HG03103 (cell line): ENCODE results near the gene C3orf62.

Experiments used
- ATAC-seq: cut with Tn5 transposase; IDR thresholded peaks from one replicate; pipeline ENCODE4 v1.9.1; 2021; ENCODE audit warnings: low read depth; ENCODE audit not compliant: unreplicated experiment

Gene C3orf62

DNA sequence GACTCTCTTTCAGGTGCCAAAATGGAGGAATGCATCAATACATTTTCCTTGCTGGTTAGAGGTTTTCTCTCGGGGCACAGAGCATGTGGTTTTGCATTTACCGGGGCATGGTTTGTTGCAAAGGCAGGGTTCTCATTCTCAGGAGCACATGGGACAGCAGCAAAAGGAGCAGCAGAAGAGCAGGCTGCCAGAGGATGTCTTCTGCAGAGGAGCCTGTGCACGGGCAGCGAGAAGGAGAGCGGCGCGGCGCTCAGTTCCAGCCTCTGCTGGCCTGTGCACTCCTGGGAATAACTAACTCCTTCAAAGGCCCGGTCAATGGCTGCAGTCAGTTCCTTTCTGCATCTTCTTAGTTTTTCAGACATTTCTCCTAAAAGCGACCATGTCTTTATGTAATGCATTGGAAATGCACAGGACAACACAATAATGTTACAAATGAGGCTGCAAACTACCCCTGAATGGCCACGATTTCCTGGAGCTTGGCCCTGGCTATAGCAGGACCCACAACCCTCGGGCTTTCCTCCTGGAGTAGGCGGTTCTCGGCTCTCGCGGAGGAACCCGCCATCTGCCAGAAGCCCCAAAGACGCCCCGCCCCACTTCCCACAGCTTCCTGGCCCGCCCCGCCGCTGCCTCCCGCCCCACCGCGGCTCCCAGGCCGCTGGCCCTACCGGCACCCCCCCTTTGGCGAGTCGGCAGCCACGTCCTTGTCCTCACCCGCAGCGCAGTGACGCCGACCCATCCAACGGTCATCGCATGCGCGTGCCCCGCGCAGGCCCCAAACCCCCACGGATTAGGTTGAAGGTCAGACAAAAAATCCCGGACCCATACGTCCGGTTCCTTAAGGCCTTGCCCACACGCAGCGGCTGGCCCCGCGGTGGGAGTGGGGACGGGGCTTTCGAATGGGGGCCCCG, at the start of gene C3orf62:
Gene C3orf62 (minus strand): TSS at position 758 of the 908 bp plus-strand sequence. CDS start 360 bp downstream, at position 398.
- ATAC-seq = no peak

DNA sequence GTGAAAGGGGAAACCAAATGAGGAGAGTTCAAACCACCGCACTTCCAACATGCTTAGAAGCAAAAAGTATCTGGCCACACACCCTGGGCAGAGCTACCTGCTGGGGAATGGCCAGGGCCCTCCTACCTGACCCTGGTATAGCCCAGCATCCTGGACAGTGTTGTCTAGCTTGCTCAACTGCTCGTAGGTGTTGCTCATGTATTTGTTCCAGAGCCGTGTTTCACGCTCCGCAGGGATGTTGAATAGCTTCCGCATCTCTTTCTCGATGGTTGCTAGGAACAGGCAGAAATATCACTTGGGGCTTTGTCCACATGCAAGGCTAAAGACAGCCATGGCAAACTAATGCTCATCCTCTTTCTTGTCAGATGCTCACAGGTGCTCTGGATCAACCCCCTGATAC, 47.7 kb upstream of the C3orf62 start:
- no peak for ATAC-seq

DNA sequence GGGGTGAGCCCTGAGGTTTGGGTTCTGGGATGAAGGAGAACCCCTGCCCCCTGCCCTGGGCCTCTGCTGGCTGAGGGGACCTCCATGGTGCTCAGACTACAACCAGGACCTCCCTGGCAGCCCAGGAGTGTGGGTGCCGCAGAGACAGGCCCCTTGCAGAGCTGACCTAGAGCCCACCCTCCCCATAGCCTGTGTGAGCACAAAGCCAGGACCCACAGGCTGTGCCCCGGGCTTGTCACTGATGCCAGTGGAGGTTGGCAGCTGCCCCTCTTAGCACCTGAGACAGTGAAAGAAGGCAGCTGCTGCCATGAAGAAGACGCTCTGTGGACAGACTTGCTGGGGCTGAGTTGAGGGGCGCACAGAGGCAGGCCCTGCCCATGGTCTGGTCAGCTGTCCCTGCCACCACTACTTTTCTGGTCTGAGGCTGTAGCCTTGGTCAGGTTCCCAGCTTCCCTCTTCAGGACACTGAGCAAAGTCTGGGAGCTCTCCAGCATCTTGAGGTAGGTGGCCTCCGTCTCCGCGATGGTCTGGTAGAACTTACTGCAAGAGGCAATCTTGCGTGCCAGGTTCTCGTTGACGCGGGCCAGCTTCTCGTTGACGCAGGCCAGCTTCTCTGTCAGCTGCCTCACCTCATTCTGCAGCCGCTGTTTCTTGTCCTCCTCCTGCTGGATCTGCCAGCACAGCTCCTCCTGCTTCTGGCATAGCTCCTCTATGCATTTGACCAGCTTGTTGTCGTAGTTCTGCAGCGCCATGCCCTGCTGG, 39.8 kb upstream of the C3orf62 start:
- ATAC-seq = no peak

DNA sequence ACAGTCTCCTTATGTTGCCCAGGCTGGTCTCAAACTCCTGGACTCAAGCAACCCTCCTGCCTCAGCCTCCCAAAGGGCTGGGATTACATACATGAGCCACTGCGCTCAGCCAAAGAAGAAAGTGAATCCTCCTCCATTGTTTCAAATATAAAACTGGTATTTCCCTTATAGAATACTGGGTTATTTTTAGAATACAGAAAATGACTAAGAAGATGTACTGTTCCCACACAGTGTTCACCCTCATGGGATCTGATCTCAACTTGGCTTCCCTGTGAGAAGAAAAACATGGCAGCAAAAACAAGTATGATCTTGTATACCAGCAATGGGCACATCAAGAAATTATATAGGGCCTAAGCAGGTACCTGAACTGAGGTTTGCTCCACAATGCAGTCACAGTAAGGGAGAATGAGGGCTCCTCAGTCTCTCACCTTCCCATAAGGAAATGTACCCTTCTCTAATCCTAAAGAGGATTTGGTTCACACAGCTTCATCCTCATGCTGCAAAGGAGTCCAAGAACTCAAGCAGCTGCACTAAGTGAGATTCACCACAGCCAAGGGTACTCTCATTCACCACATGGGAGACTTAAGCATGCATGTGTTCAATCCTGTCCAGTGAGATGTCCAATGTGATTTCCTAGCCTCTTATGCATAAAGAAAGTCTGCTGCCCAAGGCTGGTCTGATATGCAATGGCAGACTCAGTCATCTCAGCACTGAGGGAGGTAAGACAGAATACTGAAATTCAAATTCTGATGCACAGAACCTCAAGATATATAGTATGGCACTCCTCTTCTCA, 37.1 kb upstream of the C3orf62 start:
- no peak for ATAC-seq

DNA sequence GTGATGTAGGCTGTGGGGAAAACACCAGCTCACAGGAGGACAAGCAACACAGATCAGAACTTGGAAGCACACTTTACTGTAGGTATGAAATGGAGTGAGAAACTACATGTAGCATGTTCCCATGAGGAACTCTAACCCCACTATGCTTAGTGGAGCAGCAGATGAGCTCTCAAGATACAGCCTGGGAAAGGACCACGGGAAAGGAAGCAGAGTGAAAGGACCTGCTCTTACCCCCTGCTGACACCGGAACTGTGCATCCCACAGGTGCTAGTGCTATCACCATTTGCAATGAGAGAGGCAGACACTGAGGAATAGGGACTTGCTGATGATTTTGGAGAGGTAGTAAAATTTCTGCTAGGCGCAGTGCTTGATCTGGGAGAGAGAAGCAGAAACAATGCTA, 34.3 kb upstream of the C3orf62 start:
- ATAC-seq = no peak

DNA sequence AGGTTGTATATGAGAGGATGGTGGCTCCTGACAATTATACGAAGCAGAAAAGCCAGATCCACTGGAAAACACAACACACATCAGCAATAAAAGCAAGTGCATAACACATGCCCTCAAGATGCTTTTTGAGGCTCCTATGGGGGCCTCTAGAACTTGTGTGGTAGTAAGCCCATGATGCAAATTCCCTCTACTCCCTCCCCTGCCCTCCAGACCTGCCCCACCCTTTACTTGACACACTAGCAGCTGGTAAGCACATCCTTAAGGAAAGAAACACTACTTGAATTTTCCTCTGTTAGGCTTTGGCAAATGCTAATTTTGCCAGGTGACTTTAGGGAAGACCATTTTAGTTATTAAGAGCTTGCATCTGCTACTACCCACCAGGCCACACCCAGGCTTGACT, 33.6 kb upstream of the C3orf62 start:
- no peak for ATAC-seq

DNA sequence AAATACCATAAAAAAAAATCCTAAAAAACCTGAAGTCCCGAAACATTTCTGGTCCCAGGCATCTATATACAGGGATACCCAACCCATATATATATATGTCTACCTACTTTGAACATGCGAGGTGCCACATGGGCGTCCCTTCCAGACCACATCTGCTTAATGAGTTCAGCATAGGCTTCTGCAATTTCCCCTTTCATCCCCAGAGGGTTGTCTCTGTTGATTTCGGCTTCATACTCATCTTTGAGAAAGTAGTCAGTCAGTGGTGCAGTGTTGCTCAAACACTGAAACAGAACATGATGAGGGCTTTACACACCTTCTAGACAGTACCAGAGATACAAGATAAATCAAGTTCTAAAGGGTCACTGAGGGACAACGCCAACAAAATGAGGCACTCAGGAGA, 28.6 kb upstream of the C3orf62 start:
- no peak for ATAC-seq

DNA sequence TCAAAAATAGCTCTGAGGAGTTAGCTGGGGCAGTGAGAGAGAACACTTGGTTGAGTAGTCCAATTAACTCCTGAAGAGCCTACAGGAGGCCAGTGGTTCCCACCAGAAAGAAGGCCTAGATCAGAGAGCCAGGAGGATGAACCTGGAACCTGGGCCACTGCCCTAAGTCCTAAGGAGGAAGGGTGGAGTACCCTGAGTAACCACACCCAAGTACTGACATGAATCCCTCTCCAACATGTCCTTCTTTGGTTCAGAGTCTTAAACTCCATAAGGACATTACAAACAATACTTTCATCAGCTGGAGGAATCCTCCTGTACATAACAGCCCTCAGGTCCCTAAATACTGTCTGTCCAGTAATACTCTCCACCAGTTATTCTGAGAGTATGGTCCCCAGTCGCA, 25.6 kb upstream of the C3orf62 start:
- no peak for ATAC-seq

DNA sequence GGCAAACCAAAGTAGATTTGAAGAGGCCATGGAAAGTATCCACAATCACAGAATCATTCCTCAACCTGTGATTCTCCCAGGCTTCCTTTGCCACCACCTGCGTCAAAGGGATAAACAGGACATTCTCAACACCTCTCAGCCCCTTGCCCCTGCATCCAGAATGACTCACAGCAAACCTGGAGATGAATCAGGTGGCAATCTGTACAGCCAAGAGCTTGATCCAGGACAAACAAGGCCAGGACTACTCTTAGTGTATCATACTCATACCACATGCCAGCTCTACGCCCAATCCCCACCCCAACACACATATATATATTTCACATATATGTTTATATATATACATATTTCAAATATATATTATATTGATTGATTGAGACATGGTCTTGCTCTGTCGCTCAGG, 23.6 kb upstream of the C3orf62 start:
- no peak for ATAC-seq

DNA sequence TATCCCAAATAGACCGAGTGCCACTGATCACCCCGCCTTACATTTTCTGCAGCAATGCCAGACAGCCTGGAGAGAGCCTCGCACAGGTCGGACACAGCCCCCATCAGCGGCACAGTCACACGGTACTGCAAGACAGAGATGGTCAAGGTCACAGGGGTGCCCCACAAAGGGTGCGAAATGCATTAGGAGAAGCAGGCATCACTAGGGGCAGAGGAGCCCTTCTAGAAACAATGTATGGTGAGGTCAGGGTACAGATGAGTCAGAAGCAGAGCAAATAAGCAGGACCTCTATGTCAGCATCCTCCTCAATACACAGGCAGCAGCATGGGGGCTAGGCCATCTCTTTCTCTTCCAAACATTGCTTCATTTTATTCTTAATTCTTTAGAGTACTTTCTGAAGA, 21.5 kb upstream of the C3orf62 start:
- no peak for ATAC-seq

DNA sequence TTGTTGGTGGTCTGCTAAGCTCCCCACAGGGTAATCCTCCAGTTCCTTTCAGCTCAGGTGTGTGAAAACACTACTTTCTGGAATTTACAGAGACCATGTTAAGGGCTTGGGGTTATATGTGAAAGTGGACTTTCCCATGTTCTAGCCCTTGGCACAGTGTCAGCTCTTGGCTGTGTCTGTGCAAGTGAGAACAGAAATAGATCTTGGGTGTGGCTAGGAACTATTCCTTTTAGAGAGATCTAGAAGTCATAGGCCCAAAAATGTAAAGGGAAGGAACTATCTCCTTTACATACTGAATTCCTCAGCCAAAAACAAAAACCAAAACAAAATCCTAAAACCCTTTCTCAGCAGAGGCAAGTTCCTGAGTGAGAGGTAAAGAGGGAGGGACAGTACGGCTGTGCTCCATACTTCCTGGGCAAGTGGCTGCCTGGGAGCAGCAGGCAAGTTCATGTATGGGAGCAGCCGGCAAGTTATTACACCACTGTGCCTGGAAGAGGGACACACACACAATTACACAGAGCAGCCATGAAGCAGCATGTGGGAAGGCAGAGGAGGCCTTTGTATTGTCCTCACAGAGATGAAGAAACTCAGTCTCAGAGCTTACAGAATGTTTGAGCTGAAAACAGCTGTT, 19.9 kb upstream of the C3orf62 start:
- no peak for ATAC-seq

DNA sequence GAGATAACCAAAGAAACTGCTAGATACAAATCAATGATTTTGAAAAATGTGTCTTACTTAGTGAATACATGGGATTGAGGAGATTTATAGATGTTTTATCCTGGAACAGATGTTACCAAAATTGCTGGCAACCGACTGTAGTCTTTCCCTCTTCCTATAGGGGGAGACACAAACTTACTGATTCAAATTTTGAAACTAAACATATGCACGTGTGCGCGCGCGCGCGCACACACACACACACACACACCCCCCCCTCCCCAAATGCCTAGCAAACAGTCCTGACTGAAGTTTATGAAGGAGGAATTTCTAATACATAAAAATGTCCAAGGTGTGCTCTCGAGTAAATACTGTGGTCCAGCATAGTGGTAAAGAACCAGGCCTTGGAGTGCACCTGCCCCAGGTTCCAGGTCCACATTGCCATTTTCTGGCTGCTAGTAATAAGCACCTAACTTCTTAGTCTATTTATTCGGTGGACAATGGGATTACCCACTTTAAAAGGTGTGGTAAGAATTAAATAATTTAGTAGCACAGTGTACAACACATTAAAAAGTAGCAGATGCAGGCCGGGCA, 18.5 kb upstream of the C3orf62 start:
- no peak for ATAC-seq

DNA sequence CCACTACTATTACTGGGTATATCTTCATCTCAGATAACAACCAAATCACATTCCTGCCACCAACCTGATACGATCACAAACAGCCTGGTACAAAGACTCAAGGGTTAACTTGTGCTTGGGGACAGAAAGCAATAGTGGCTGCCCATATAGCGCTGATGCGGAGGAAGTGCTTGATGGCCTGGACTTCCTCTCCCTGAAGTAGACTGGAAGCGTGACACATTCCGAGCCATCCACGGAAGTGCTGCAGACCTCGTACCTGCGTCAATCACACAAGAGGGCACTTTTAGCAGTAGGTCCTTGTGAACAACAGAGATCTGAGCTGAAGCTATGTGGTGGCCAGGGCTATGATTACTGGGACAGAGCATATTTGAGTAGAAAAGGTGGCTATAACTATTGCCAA, 17.3 kb upstream of the C3orf62 start:
- no peak for ATAC-seq

DNA sequence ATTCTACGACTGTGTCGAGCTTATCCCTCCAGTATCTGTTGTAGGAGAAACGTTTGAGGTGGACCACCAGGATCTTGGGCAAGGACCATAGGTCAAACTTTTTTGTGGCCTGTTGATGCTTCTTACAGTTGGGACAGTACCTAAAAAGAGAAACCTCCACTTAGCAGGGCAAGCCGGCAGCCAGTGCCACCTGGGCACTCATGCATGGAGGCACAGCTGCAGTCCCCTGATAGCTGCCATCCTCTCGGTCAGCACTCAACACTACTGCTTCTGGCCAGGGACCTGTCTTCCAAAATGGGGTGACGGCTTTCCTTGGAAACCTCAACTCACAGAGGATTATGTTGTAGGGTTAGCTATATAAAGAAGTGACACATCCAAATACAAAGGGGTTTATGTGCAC, 7.0 kb upstream of the C3orf62 start:
- ATAC-seq = no peak

DNA sequence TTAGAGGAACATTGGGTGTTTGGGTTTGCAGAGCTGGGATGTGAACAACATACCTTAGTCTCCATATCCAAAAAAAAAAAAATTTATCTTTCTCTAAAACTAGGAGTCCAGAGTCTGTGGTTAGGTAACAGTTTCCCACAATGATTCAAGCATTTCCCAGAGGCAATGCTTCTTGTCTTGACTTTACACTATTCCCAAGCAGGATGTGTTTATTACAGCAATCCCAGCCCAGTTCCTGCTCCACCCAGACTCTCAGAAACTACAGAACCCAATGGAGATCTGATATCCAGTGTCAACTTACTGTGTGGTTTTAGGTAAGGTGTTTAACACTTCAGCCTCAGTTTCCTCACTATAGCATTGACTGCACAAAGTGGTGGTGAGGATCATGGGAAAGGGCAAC, 2.3 kb upstream of the C3orf62 start:
- ATAC-seq = no peak

DNA sequence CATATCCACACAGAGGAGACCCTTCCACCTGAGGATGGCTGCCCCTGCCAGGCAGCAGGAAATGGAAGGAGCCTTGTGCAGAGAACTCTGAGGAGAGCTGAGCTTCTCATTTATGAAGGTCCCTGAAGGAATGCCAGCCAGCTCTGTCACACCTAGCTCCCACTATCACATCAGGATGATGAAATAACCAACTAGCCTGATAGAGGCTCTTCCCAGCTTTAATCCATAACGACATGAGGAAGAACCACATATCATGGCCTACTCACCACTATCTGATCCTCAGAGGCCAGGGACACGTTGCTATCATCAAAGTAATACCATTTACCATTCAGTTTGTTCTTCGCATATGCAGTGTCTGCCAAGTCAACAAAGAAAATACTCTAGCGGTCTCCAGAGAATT, 1.5 kb upstream of the C3orf62 start:
- ATAC-seq = no peak

DNA sequence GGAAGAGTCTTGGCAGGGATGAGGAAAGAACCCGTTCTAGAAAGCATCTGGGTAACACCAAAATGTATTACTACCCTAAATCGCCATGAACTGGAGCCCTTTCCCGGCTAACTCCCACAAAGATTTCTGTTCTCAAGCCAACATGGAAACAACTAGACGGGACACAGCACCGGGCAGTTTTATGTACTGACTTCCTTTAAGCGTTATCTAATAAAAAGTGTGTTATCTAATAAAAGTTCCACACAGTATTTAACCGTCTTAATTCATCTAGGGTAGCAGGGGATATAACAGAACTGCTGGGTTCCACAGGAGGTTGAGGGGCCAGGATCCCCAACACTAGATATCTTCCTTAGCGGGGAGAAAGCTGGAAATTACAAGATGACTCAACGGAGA, 347 bp upstream of the C3orf62 start:
- ATAC-seq = no peak

DNA sequence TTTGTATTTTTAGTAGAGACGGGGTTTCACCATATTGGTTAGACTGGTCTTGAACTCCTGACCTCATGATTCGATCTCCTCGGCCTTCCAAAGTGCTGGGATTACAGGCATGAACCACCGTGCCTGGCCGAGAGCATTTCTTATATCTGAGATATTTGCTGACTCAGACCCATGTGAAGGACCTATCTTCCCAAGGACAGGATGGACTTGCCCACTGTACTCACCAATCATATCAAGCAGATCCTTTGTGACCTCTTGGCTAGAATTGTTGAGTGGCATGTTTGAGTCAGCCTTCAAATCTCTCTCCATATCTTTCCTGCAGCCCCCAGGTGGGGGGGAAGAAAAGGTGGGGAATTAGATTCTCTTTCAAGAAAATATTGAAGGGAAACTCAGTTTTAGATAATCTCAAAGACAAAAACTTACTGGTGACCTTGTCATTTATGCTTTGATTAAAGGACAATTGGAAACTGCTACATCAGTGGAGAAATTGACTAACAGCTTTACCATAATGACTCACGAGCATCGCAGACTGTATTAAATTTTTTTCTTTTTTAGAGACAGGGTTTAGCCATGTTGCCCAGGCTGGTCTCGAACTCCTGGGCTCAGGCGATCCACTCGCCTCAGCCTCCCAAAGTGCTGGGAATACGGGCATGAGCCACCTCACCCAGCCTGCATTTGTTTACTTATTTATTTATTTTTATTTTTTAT, 3.1 kb downstream of the C3orf62 start:
- no peak for ATAC-seq

DNA sequence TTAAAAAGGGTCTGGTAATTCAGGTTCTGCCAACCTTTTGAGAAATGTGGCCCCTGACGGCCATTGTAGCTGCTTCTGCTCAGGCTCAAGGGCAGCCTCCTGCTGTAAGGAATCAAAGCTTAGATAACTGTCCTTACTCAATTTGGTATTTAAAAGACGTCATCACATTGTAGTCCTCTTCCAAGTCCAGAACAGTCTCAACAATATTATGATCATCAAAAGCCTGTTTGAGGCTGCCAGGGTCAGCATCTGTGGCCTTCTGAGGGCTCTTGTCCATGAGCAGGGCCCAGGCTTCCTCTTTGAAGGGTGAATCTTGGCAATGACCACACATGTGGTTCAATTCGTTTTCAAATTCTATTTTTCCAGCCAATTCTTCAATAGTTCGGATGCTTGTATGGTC, 6.0 kb downstream of the C3orf62 start:
- no peak for ATAC-seq

DNA sequence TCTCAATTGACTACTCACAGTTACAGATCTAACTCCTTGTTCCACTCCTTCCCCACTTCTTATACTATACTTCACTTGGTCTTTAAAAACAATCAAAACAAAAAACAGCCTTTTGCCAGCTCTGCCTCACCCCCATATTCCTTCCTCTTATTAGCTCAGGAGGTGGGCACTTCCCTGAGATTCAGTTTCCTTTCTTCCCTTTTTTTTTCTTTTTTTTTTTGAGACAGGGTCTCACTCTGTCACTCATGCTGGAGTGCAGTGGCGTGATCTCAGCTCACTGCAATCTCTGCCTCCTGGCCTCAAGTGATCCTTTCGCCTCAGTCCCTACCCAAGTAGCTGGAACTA, 6.9 kb downstream of the C3orf62 start:
- no peak for ATAC-seq
